T-helper 9 cell (primary cell): ENCODE results near the gene TCF4.

ENCODE experiments used
- DNase-seq: peaks from one replicate; pipeline ENCODE4 v3.0.0-alpha.2; 2020

Gene TCF4

GRCh38 chr18:55251254-55251971 lies 336.6 kb downstream of the TCF4 start:
- DNase-seq = no peak

GRCh38 chr18:55250768-55251173 lies 337.2 kb downstream of the TCF4 start:
- no peak for DNase-seq

- DNase-seq = no peak
Observed at GRCh38 chr18:55249550-55249949, 338.4 kb downstream of the TCF4 start.

GRCh38 chr18:55248495-55248894 lies 339.5 kb downstream of the TCF4 start:
- DNase-seq = no peak

GRCh38 chr18:55247032-55247431 lies 341.0 kb downstream of the TCF4 start:
- no peak for DNase-seq

GRCh38 chr18:55246278-55246677 lies 341.7 kb downstream of the TCF4 start:
- DNase-seq = no peak

- DNase-seq = no peak
Observed at GRCh38 chr18:55245211-55245614, 342.8 kb downstream of the TCF4 start.

- DNase-seq = no peak
Observed at GRCh38 chr18:55244546-55244945, 343.4 kb downstream of the TCF4 start.

GRCh38 chr18:55243857-55244256 lies 344.1 kb downstream of the TCF4 start:
- DNase-seq = no peak

- no peak for DNase-seq
Observed at GRCh38 chr18:55243255-55243654, 344.7 kb downstream of the TCF4 start.

GRCh38 chr18:55240978-55241377 lies 347.0 kb downstream of the TCF4 start:
- no peak for DNase-seq

GRCh38 chr18:55239740-55240139 lies 348.3 kb downstream of the TCF4 start:
- no peak for DNase-seq

- DNase-seq = no peak
Observed at GRCh38 chr18:55237660-55238059, 350.3 kb downstream of the TCF4 start.

GRCh38 chr18:55236150-55236931 lies 351.7 kb downstream of the TCF4 start:
- DNase-seq = no peak

GRCh38 chr18:55235094-55235461 lies 352.9 kb downstream of the TCF4 start:
- DNase-seq = no peak

- DNase-seq = peak; percentile 0
Observed at GRCh38 chr18:55234366-55235093, 353.5 kb downstream of the TCF4 start.

- DNase-seq = no peak
Observed at GRCh38 chr18:55233857-55234256, 354.1 kb downstream of the TCF4 start.

GRCh38 chr18:55232506-55232905 lies 355.5 kb downstream of the TCF4 start:
- no peak for DNase-seq

- DNase-seq = no peak
Observed at GRCh38 chr18:55229682-55230081, 358.3 kb downstream of the TCF4 start.

GRCh38 chr18:55228707-55229106 lies 359.3 kb downstream of the TCF4 start:
- DNase-seq = no peak

- DNase-seq = no peak
Observed at GRCh38 chr18:55228191-55228590, 359.8 kb downstream of the TCF4 start.

GRCh38 chr18:55227771-55228170 lies 360.2 kb downstream of the TCF4 start:
- no peak for DNase-seq

- no peak for DNase-seq
Observed at GRCh38 chr18:55226044-55226443, 361.9 kb downstream of the TCF4 start.
